H9 (cell line): ENCODE data around the gene OR2T4. TPM values are rescaled to one million over a fixed set of nuclear protein-coding genes. Genes with fewer than 3 reads are reported as not detected.

Experiments
- DNase-seq: peaks from one replicate; pipeline ENCODE4 v3.0.0-alpha.2; 2017
- H2AFZ ChIP-seq: one replicate; pipeline ENCODE4 v1.6.1; 2013; ENCODE audit warnings: mild to moderate bottlenecking, low read length, control low read depth, moderate library complexity
- H2AK5ac ChIP-seq: 2 replicates; pipeline ENCODE4 v1.6.1; 2013; ENCODE audit warnings: low read length, control low read depth, mixed read lengths; ENCODE audit not compliant: insufficient read length
- H2BK120ac ChIP-seq: one replicate; pipeline ENCODE4 v1.6.1; 2013; ENCODE audit warnings: low read depth, mild to moderate bottlenecking, low read length, control low read depth, inconsistent platforms; ENCODE audit not compliant: poor library complexity, severe bottlenecking
- H2BK12ac ChIP-seq: 2 replicates; pipeline ENCODE4 v1.6.1; 2013; ENCODE audit warnings: low read length, control low read depth, mixed read lengths, low read depth; ENCODE audit not compliant: insufficient read length
- H2BK15ac ChIP-seq: 2 replicates; pipeline ENCODE4 v1.6.1; 2013; ENCODE audit warnings: low read depth, low read length, control low read depth
- H2BK20ac ChIP-seq: one replicate; pipeline ENCODE4 v1.6.1; 2013; ENCODE audit warnings: low read depth, mild to moderate bottlenecking, low read length, control low read depth, inconsistent platforms; ENCODE audit not compliant: poor library complexity, severe bottlenecking
- H2BK5ac ChIP-seq: 2 replicates; pipeline ENCODE4 v1.6.1; 2013; ENCODE audit warnings: low read length, control low read depth, mixed read lengths; ENCODE audit not compliant: insufficient read length
- H3K14ac ChIP-seq: 2 replicates; pipeline ENCODE4 v1.6.1; 2013; ENCODE audit warnings: low read length, control low read depth; ENCODE audit not compliant: insufficient read depth
- H3K18ac ChIP-seq: 2 replicates; pipeline ENCODE4 v1.6.1; 2013; ENCODE audit warnings: low read depth, mild to moderate bottlenecking, mixed read lengths, low read length, control low read depth; ENCODE audit not compliant: insufficient read length
- H3K23ac ChIP-seq: 2 replicates; pipeline ENCODE4 v1.6.1; 2013; ENCODE audit warnings: low read length, control low read depth, mixed read lengths, low read depth; ENCODE audit not compliant: insufficient read length
- H3K23me2 ChIP-seq: 2 replicates; pipeline ENCODE4 v1.6.1; 2013; ENCODE audit warnings: low read depth, mild to moderate bottlenecking, mixed read lengths, low read length, control low read depth; ENCODE audit not compliant: insufficient read length, poor library complexity, severe bottlenecking
- H3K27ac ChIP-seq: 2 replicates; pipeline ENCODE4 v1.5.1; 2013; ENCODE audit warnings: low read length, control low read depth, mixed read lengths, low read depth; ENCODE audit not compliant: insufficient read length
- H3K27me3 ChIP-seq: 2 replicates; pipeline ENCODE4 v1.6.1; 2013; ENCODE audit warnings: low read length, control low read depth, inconsistent platforms; ENCODE audit not compliant: insufficient read depth
- H3K4ac ChIP-seq: 2 replicates; pipeline ENCODE4 v1.6.1; 2013; ENCODE audit warnings: low read depth, mild to moderate bottlenecking, control low read depth, inconsistent platforms, low read length, moderate library complexity
- H3K4me1 ChIP-seq: 2 replicates; pipeline ENCODE4 v1.6.1; 2013; ENCODE audit warnings: low read length, control low read depth, inconsistent platforms; ENCODE audit not compliant: insufficient read depth
- H3K4me2 ChIP-seq: 2 replicates; pipeline ENCODE4 v1.6.1; 2013; ENCODE audit warnings: low read length, control low read depth, mixed read lengths; ENCODE audit not compliant: insufficient read length, insufficient read depth
- H3K56ac ChIP-seq: 2 replicates; pipeline ENCODE4 v1.6.1; 2013; ENCODE audit warnings: low read depth, mild to moderate bottlenecking, mixed read lengths, low read length, control low read depth; ENCODE audit not compliant: insufficient read length
- H3K79me1 ChIP-seq: 2 replicates; pipeline ENCODE4 v1.6.1; 2013; ENCODE audit warnings: low read depth, mild to moderate bottlenecking, moderate library complexity, low read length, control low read depth, inconsistent platforms; ENCODE audit not compliant: insufficient read depth, poor library complexity, severe bottlenecking
- H3K79me2 ChIP-seq: 2 replicates; pipeline ENCODE4 v1.6.1; 2013; ENCODE audit warnings: low read length, control low read depth, inconsistent platforms; ENCODE audit not compliant: insufficient read depth
- H3K9ac ChIP-seq: 2 replicates; pipeline ENCODE4 v1.6.1; 2013; ENCODE audit warnings: low read length, control low read depth, mixed read lengths; ENCODE audit not compliant: insufficient read length; ENCODE audit errors: extremely low read depth
- H3K9me3 ChIP-seq: one replicate; pipeline ENCODE4 v1.6.1; 2013; ENCODE audit warnings: low read depth, low read length, inconsistent platforms; ENCODE audit not compliant: control insufficient read depth
- H3T11ph ChIP-seq: one replicate; pipeline ENCODE4 v1.6.1; 2013; ENCODE audit warnings: mild to moderate bottlenecking, low read length, control low read depth, inconsistent platforms
- H4K20me1 ChIP-seq: one replicate; pipeline ENCODE4 v1.6.1; 2013; ENCODE audit not compliant: control insufficient read depth, insufficient read length, insufficient read depth
- H4K5ac ChIP-seq: 2 replicates; pipeline ENCODE4 v1.6.1; 2013; ENCODE audit warnings: low read depth, mild to moderate bottlenecking, mixed read lengths, low read length, control low read depth; ENCODE audit not compliant: insufficient read length
- H4K8ac ChIP-seq: replicated peaks from 2 replicates; pipeline ENCODE4 v1.6.1; 2013; ENCODE audit warnings: low read length, control low read depth, mixed read lengths, low read depth; ENCODE audit not compliant: insufficient read length
- H4K91ac ChIP-seq: 2 replicates; pipeline ENCODE4 v1.6.1; 2013; ENCODE audit warnings: low read depth, mild to moderate bottlenecking, moderate library complexity, mixed read lengths, low read length, control low read depth; ENCODE audit not compliant: insufficient read length
- H3K27ac Mint-ChIP-seq, 3 experiments: 2 replicates in 2 of 3; 3 replicates in 1 of 3; pipeline ENCODE4 v1.8.0; 2020 to 2021; ENCODE audit warnings: mixed read lengths in 3 of 3, mild to moderate bottlenecking in 1 of 3, moderate library complexity in 1 of 3
- H3K27me3 Mint-ChIP-seq: 2 replicates; pipeline ENCODE4 v1.8.0; 2021; ENCODE audit warnings: low read depth, mild to moderate bottlenecking, moderate library complexity, mixed read lengths
- H3K36me3 Mint-ChIP-seq, 3 experiments: 2 replicates in 2 of 3; 3 replicates in 1 of 3; pipeline ENCODE4 v1.8.0; 2020 to 2021; ENCODE audit warnings: low read depth in 3 of 3, mixed read lengths in 3 of 3; ENCODE audit not compliant: insufficient read depth in 1 of 3
- H3K4me1 Mint-ChIP-seq, 2 experiments: 2 replicates each; pipeline ENCODE4 v1.8.0; 2020; ENCODE audit warnings: mixed read lengths in 2 of 2
- H3K4me3 Mint-ChIP-seq, 2 experiments: 2 replicates in 1 of 2; 3 replicates in 1 of 2; pipeline ENCODE4 v1.8.0; 2020 to 2021; ENCODE audit warnings: mild to moderate bottlenecking in 2 of 2, mixed read lengths in 2 of 2, moderate library complexity in 1 of 2
- H3K9me3 Mint-ChIP-seq, 2 experiments: 2 replicates in 1 of 2; 3 replicates in 1 of 2; pipeline ENCODE4 v1.8.0; 2020; ENCODE audit warnings: mild to moderate bottlenecking in 2 of 2, mixed read lengths in 2 of 2, moderate library complexity in 1 of 2
- CTCF ChIP-seq: fragments of 200-600 bp; sonication (generic); conservative IDR thresholded peaks from 3 replicates; pipeline ENCODE4 v1.8.0; 2021; ENCODE audit warnings: antibody characterized with exemption, mild to moderate bottlenecking
- WGBS: extraction: QIAGEN DNeasy Blood & Tissue Kit; methylation state at CpG from one replicate; pipeline ENCODE4 v1.1.7; 2013; ENCODE audit warnings: missing lambda C conversion rate, low lambda C conversion rate, mixed read lengths; ENCODE audit not compliant: insufficient read length; ENCODE audit errors: extremely low coverage; 5-methylcytosine and 5-hydroxymethylcytosine counted together
- total RNA-seq: library from RNA; stranded (reverse); gene quantifications from 2 replicates; pipeline ENCODE4 v1.2.1, GENCODE V29; 2021

Gene OR2T4
- total RNA-seq, 1 experiment from 2014 or later = not detected

- Histone ChIP-seq H3K9me3 (peaks cover 31% of the 10 kb centered on the region), H3K18ac (no peak overlapping the region), H3K79me1 (no peaks in the 10 kb centered on the region), H3K27me3 (no peaks in the 10 kb centered on the region), H2BK20ac (no peak overlapping the region), H4K20me1 (no peaks in the 10 kb centered on the region), H2AK5ac (no peak overlapping the region), H4K8ac (no peak overlapping the region), H4K5ac (no peak overlapping the region), H2BK5ac (no peak overlapping the region), H2BK120ac (no peak overlapping the region), H3K79me2 (no peaks in the 10 kb centered on the region), H3K23me2 (no peaks in the 10 kb centered on the region), H3K14ac (no peak overlapping the region), H3K23ac (no peak overlapping the region), H2AFZ (no peak overlapping the region), H4K91ac (no peak overlapping the region), H3K4me2 (no peak overlapping the region), H2BK15ac (no peak overlapping the region), H3T11ph (no peak overlapping the region), H3K56ac (no peak overlapping the region), H3K4me1 (no peaks in the 10 kb centered on the region), H3K4ac (no peak overlapping the region), H3K27ac (no peak overlapping the region), H2BK12ac (no peak overlapping the region), H3K9ac (no peak overlapping the region)
- no peak for DNase-seq
- TF ChIP-seq CTCF = no peak
- Mint-ChIP-seq H3K4me3 (no peak overlapping the region), H3K9me3 (peaks cover 96 to 98% of the 10 kb centered on the region in 2 experiments), H3K27ac (no peak overlapping the region), H3K27me3 (no peaks in the 10 kb centered on the region; the same call in 1 of the 2 replicates), H3K4me1 (no peaks in the 10 kb centered on the region), H3K36me3 (peaks cover 10 to 58% (median 16%) of the 10 kb centered on the region in 3 experiments; a peak in 6 of 7 replicates)
- no CpG with 5 or more reads among the region's 11 CpGs for WGBS
These were observed 44.7 kb upstream of the OR2T4 start for GRCh38 chr1:248316796-248317195.
